Colonic mucosa (tissue), 4 donors: ENCODE results near the gene DSTYK. TPM values are rescaled to one million over a fixed set of nuclear protein-coding genes. Genes with fewer than 3 reads are reported as not detected.

Experiments used
- DNase-seq: peaks from one replicate; pipeline ENCODE4 v3.0.0-alpha.2; 2020
- H3K27ac ChIP-seq: fragments of 200-600 bp; one replicate; pipeline ENCODE4 v1.8.0; 2021
- H3K27me3 ChIP-seq: fragments of 200-600 bp; one replicate; pipeline ENCODE4 v1.8.0; 2021
- H3K36me3 ChIP-seq: fragments of 200-600 bp; one replicate; pipeline ENCODE4 v1.8.0; 2021
- H3K4me1 ChIP-seq: fragments of 200-600 bp; one replicate; pipeline ENCODE4 v1.8.0; 2021; ENCODE audit warnings: mild to moderate bottlenecking
- H3K4me3 ChIP-seq: fragments of 200-600 bp; one replicate; pipeline ENCODE4 v1.8.0; 2021
- H3K9ac ChIP-seq, 2 donors: one replicate each; pipeline ENCODE4 v1.7.0; 2013; ENCODE audit warnings: control low read depth in 2 of 2, low read depth in 2 of 2, low read length in 2 of 2
- H3K9me3 ChIP-seq: fragments of 200-600 bp; one replicate; pipeline ENCODE4 v1.8.0; 2021
- CTCF ChIP-seq: fragments of 200-600 bp; IDR thresholded peaks from one replicate; pipeline ENCODE4 v1.8.0; 2022; ENCODE audit warnings: antibody characterized with exemption, mild to moderate bottlenecking
- intact Hi-C: fragments of 100-400 bp; cut with DNase I; formaldehyde crosslinking; loops from one replicate; pipeline ENCODE4 v1.14.1; 2022
- total RNA-seq, 2 donors: library from RNA; stranded (reverse); fragmentation: NEBNext Ultra II Directional in 1 of 2; extraction: Animal tissue kit (Norgen Biotek cat#: 25700) in 1 of 2; gene quantifications; one replicate each; pipeline ENCODE4 v1.2.1, GENCODE V29; 2021
- donor health status: healthy.
- donor health status: DM: no; HTN: no; CAD: no.
- donor health status: DM: no; HTN: no; CAD: no.

The DSTYK gene
- total RNA-seq, 2 donors from 2014 or later: 4.5 to 5.7 TPM

- no peak overlapping the region for H3K9ac ChIP-seq
- H3K9me3 ChIP-seq: no peaks in the 10 kb centered on the region
- H3K27ac ChIP-seq: no peak overlapping the region
- H3K27me3 ChIP-seq: no peaks in the 10 kb centered on the region
- no peak overlapping the region for H3K4me3 ChIP-seq
- H3K36me3 ChIP-seq: no peaks in the 10 kb centered on the region
- H3K4me1 ChIP-seq: peaks cover 13% of the 10 kb centered on the region
- intact Hi-C loops: no loop called here
- TF ChIP-seq CTCF: no peak
- no peak for DNase-seq
Observed at GRCh38 chr1:205232945-205233397, 21.5 kb upstream of the DSTYK start.

- no peaks in the 10 kb centered on the region for H3K36me3 ChIP-seq
- H3K27me3 ChIP-seq: peaks cover 1% of the 10 kb centered on the region
- H3K27ac ChIP-seq: no peak overlapping the region
- H3K9ac ChIP-seq: no peak overlapping the region
- intact Hi-C loops: no loop called here
- peaks cover 15% of the 10 kb centered on the region for H3K4me1 ChIP-seq
- DNase-seq: no peak
- no peak for TF ChIP-seq CTCF
- no peaks in the 10 kb centered on the region for H3K9me3 ChIP-seq
- H3K4me3 ChIP-seq: no peak overlapping the region
Observed at GRCh38 chr1:205232127-205232820, 20.8 kb upstream of the DSTYK start.

- intact Hi-C loops: no loop called here
- H3K9ac ChIP-seq: no peak overlapping the region
- H3K27me3 ChIP-seq: peaks cover 6% of the 10 kb centered on the region
- H3K4me1 ChIP-seq: peaks cover 18% of the 10 kb centered on the region
- H3K4me3 ChIP-seq: no peak overlapping the region
- no peak for TF ChIP-seq CTCF
- H3K27ac ChIP-seq: no peak overlapping the region
- DNase-seq: no peak
- no peaks in the 10 kb centered on the region for H3K36me3 ChIP-seq
- H3K9me3 ChIP-seq: no peaks in the 10 kb centered on the region
Observed at GRCh38 chr1:205230982-205231381, 19.5 kb upstream of the DSTYK start.

GRCh38 chr1:205229916-205230700, 18.6 kb upstream of the DSTYK start:
- intact Hi-C loops: no loop called here
- H3K9me3 ChIP-seq: no peaks in the 10 kb centered on the region
- TF ChIP-seq CTCF: no peak
- H3K27me3 ChIP-seq: peaks cover 6% of the 10 kb centered on the region
- no peaks in the 10 kb centered on the region for H3K36me3 ChIP-seq
- H3K4me1 ChIP-seq: peaks cover 18% of the 10 kb centered on the region
- H3K9ac ChIP-seq: no peak overlapping the region
- H3K4me3 ChIP-seq: no peak overlapping the region
- DNase-seq: no peak
- no peak overlapping the region for H3K27ac ChIP-seq

DNA sequence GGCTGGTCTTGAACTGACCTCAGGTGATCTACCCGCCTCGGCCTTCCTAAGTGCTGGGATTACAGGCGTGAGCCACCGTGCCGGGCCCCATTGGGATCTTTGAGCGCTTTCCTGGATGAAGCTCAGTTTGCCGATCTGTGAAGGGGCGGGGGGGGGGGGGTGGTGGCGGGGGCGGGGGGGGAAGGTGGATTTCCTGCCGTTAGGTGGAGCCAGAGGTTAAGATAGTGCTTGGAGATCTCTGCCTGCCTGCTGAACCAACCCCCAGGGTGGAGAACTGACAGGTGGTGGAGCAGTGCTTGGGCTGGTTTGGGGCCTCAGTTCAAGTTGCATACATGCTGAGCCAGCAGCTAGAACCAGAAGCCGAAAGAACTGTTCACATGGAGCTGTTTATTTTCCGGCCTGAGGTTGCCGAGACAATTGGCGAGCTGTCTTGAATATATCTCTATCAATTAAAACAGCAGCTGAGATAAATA, 17.9 kb upstream of the DSTYK start:
- H3K9me3 ChIP-seq: no peaks in the 10 kb centered on the region
- TF ChIP-seq CTCF: no peak
- intact Hi-C loops: no loop called here
- no peak overlapping the region for H3K27ac ChIP-seq
- H3K4me3 ChIP-seq: no peak overlapping the region
- H3K36me3 ChIP-seq: no peaks in the 10 kb centered on the region
- peaks cover 18% of the 10 kb centered on the region for H3K4me1 ChIP-seq
- peaks cover 6% of the 10 kb centered on the region for H3K27me3 ChIP-seq
- DNase-seq: peak; percentile 60
- H3K9ac ChIP-seq: no peak overlapping the region
